Mesenchymal stem cell (in vitro differentiated cells and primary cell): Measurements from ENCODE around the gene ELMO1.

Experiments used
- DNase-seq: peaks from one replicate; pipeline ENCODE4 v3.0.0-alpha.2; 2013
- H2AFZ ChIP-seq: one replicate; pipeline ENCODE4 v1.6.1; 2013; ENCODE audit warnings: low read depth, mild to moderate bottlenecking, control low read depth, inconsistent platforms, low read length, moderate library complexity
- H2AK5ac ChIP-seq: 2 replicates; pipeline ENCODE4 v1.6.1; 2013; ENCODE audit warnings: low read length, moderate library complexity, mild to moderate bottlenecking, inconsistent platforms; ENCODE audit not compliant: severe bottlenecking
- H2BK120ac ChIP-seq: one replicate; pipeline ENCODE4 v1.6.1; 2013; ENCODE audit warnings: low read depth, mild to moderate bottlenecking, inconsistent platforms, low read length, moderate library complexity
- H2BK12ac ChIP-seq, 2 experiments: one replicate each; pipeline ENCODE4 v1.6.1; 2013; ENCODE audit warnings: inconsistent platforms in 2 of 2, low read length in 2 of 2, mild to moderate bottlenecking in 2 of 2, moderate library complexity in 2 of 2, control low read depth in 1 of 2
- H2BK15ac ChIP-seq: one replicate; pipeline ENCODE4 v1.6.1; 2013; ENCODE audit warnings: mild to moderate bottlenecking, low read depth, inconsistent platforms; ENCODE audit not compliant: poor library complexity, severe bottlenecking
- H2BK5ac ChIP-seq: 2 replicates; pipeline ENCODE4 v1.6.1; 2013; ENCODE audit warnings: low read depth, mild to moderate bottlenecking, low read length, control low read depth, inconsistent platforms; ENCODE audit not compliant: poor library complexity, severe bottlenecking
- H3K14ac ChIP-seq, 2 experiments: one replicate each; pipeline ENCODE4 v1.6.1; 2013; ENCODE audit warnings: inconsistent platforms in 2 of 2, low read length in 2 of 2, control low read depth in 1 of 2, mild to moderate bottlenecking in 1 of 2, moderate library complexity in 1 of 2
- H3K18ac ChIP-seq, 2 experiments: one replicate each; pipeline ENCODE4 v1.6.1; 2013; ENCODE audit warnings: inconsistent platforms in 2 of 2, low read length in 2 of 2, control low read depth in 1 of 2, low read depth in 1 of 2, mild to moderate bottlenecking in 1 of 2
- H3K23ac ChIP-seq, 2 experiments: one replicate each; pipeline ENCODE4 v1.6.1; 2013; ENCODE audit warnings: inconsistent platforms in 2 of 2, low read length in 2 of 2, mild to moderate bottlenecking in 2 of 2, moderate library complexity in 2 of 2, control low read depth in 1 of 2
- H3K27ac ChIP-seq: 2 replicates; pipeline ENCODE4 v1.5.1; 2013; ENCODE audit warnings: mild to moderate bottlenecking, moderate library complexity, low read length, control low read depth, inconsistent platforms; ENCODE audit not compliant: poor library complexity, severe bottlenecking
- H3K27me3 ChIP-seq, 2 experiments: 2 replicates each; pipeline versions ENCODE4 v1.6.1 to v1.7.0; 2013; ENCODE audit warnings: low read length in 2 of 2, mild to moderate bottlenecking in 2 of 2, moderate library complexity in 2 of 2, control low read depth in 1 of 2, inconsistent platforms in 1 of 2; ENCODE audit not compliant: control insufficient read depth in 1 of 2, insufficient read depth in 1 of 2
- H3K36me3 ChIP-seq, 2 experiments: 2 replicates each; pipeline versions ENCODE4 v1.6.1 to v1.7.0; 2013; ENCODE audit warnings: low read length in 2 of 2, control low read depth in 1 of 2, inconsistent platforms in 1 of 2, low read depth in 1 of 2, mild to moderate bottlenecking in 1 of 2; ENCODE audit not compliant: insufficient read depth in 2 of 2, control insufficient read depth in 1 of 2
- H3K4ac ChIP-seq, 2 experiments: one replicate each; pipeline ENCODE4 v1.6.1; 2013; ENCODE audit warnings: inconsistent platforms in 2 of 2, low read length in 2 of 2, mild to moderate bottlenecking in 2 of 2, moderate library complexity in 2 of 2, control low read depth in 1 of 2, low read depth in 1 of 2
- H3K4me1 ChIP-seq: 2 replicates; pipeline ENCODE4 v1.6.1; 2013; ENCODE audit warnings: low read depth, low read length, control low read depth; ENCODE audit not compliant: control insufficient read depth, insufficient read depth
- H3K4me2 ChIP-seq: 2 replicates; pipeline ENCODE4 v1.6.1; 2013; ENCODE audit warnings: low read length, mild to moderate bottlenecking, inconsistent platforms; ENCODE audit not compliant: poor library complexity, severe bottlenecking
- H3K4me3 ChIP-seq, 2 experiments: 2 replicates each; pipeline versions ENCODE4 v1.5.1 to v1.7.0; 2013; ENCODE audit warnings: low read length in 2 of 2, mild to moderate bottlenecking in 2 of 2, control low read depth in 1 of 2, low read depth in 1 of 2; ENCODE audit not compliant: insufficient read depth in 1 of 2
- H3K79me1 ChIP-seq: replicated peaks from 2 replicates; pipeline ENCODE4 v1.6.1; 2013; ENCODE audit warnings: mild to moderate bottlenecking, control low read depth, low read length, inconsistent platforms; ENCODE audit not compliant: poor library complexity, severe bottlenecking
- H3K9ac ChIP-seq: 2 replicates; pipeline ENCODE4 v1.7.0; 2013; ENCODE audit warnings: mild to moderate bottlenecking, low read length, moderate library complexity
- H3K9me3 ChIP-seq: 2 replicates; pipeline ENCODE4 v1.7.0; 2013; ENCODE audit warnings: mild to moderate bottlenecking, low read length; ENCODE audit not compliant: control insufficient read depth
- H4K8ac ChIP-seq: one replicate; pipeline ENCODE4 v1.6.1; 2013; ENCODE audit warnings: inconsistent platforms, mild to moderate bottlenecking, low read length, moderate library complexity
- H4K91ac ChIP-seq: one replicate; pipeline ENCODE4 v1.6.1; 2013; ENCODE audit warnings: mild to moderate bottlenecking, low read length, inconsistent platforms
- WGBS: methylation state at CpG from one replicate; pipeline ENCODE4 v1.1.7; 2013; ENCODE audit warnings: mixed read lengths; 5-methylcytosine and 5-hydroxymethylcytosine counted together

ELMO1 gene

GRCh38 chr7:37442268-37442667 is 6.4 kb downstream of the ELMO1 start:
- Histone ChIP-seq H3K9me3 (no peaks in the 10 kb centered on the region), H3K4me2 (no peak overlapping the region), H2BK15ac (no peak overlapping the region), H2BK5ac (no peak overlapping the region), H3K27me3 (peaks cover 7 to 16% of the 10 kb centered on the region in 2 experiments), H3K14ac (no peak overlapping the region), H3K9ac (no peak overlapping the region), H4K8ac (no peak overlapping the region), H3K36me3 (no peaks in the 10 kb centered on the region), H3K79me1 (no peaks in the 10 kb centered on the region), H2AK5ac (no peak overlapping the region), H2BK12ac (no peak overlapping the region), H3K23ac (no peak overlapping the region), H3K27ac (no peak overlapping the region), H3K4me1 (peaks cover under 1% of the 10 kb centered on the region), H3K4me3 (no peak overlapping the region), H4K91ac (no peak overlapping the region), H3K18ac (no peak overlapping the region), H2BK120ac (no peak overlapping the region), H3K4ac (no peak overlapping the region), H2AFZ (no peak overlapping the region)
- no peak for DNase-seq
- 91% methylated on average over 3 of the region's 4 CpGs for WGBS

GRCh38 chr7:37441816-37442215 is 6.8 kb downstream of the ELMO1 start:
- Histone ChIP-seq H3K36me3 (no peaks in the 10 kb centered on the region), H3K9me3 (no peaks in the 10 kb centered on the region), H4K8ac (no peak overlapping the region), H2BK15ac (no peak overlapping the region), H3K23ac (no peak overlapping the region), H2BK12ac (no peak overlapping the region), H3K18ac (no peak overlapping the region), H3K27ac (no peak overlapping the region), H3K9ac (no peak overlapping the region), H3K4ac (no peak overlapping the region), H3K14ac (no peak overlapping the region), H2BK120ac (no peak overlapping the region), H4K91ac (no peak overlapping the region), H3K27me3 (peaks cover 3 to 12% of the 10 kb centered on the region in 2 experiments), H2BK5ac (no peak overlapping the region), H2AFZ (no peak overlapping the region), H3K4me3 (no peak overlapping the region), H3K4me2 (no peak overlapping the region), H3K4me1 (no peaks in the 10 kb centered on the region), H3K79me1 (no peaks in the 10 kb centered on the region), H2AK5ac (no peak overlapping the region)
- WGBS, result 56% methylated on average over 3 of the region's 3 CpGs
- DNase-seq, result no peak

- 94% methylated on average over 2 of the region's 3 CpGs for WGBS
- H3K27ac ChIP-seq, result no peak overlapping the region
Measured at GRCh38 chr7:37441386-37441760, 7.3 kb downstream of the ELMO1 start.

GRCh38 chr7:37440738-37441385 is 7.8 kb downstream of the ELMO1 start:
- H2BK15ac ChIP-seq, result no peak overlapping the region

More at GRCh38 chr7:37441386-37441760, 7.3 kb downstream of the ELMO1 start:
- Histone ChIP-seq H3K14ac (no peak overlapping the region), H2AFZ (no peak overlapping the region), H3K4me3 (no peak overlapping the region), H2AK5ac (no peak overlapping the region), H2BK12ac (no peak overlapping the region), H4K91ac (no peak overlapping the region), H3K9me3 (no peaks in the 10 kb centered on the region), H3K79me1 (no peaks in the 10 kb centered on the region), H2BK120ac (no peak overlapping the region), H2BK5ac (no peak overlapping the region), H3K4ac (no peak overlapping the region), H2BK15ac (no peak overlapping the region), H3K9ac (no peak overlapping the region), H4K8ac (no peak overlapping the region), H3K18ac (no peak overlapping the region), H3K4me2 (no peak overlapping the region), H3K36me3 (no peaks in the 10 kb centered on the region), H3K27me3 (peaks cover 1 to 8% of the 10 kb centered on the region in 2 experiments), H3K4me1 (no peaks in the 10 kb centered on the region), H3K23ac (no peak overlapping the region)
- no peak for DNase-seq

More at GRCh38 chr7:37440738-37441385, 7.8 kb downstream of the ELMO1 start:
- no peak overlapping the region for H3K23ac ChIP-seq
- no peaks in the 10 kb centered on the region for H3K9me3 ChIP-seq
- H2BK5ac ChIP-seq, result no peak overlapping the region
- WGBS, result 81% methylated on average over 5 of the region's 8 CpGs
- H4K91ac ChIP-seq, result no peak overlapping the region
- no peak overlapping the region for H2AK5ac ChIP-seq
- H4K8ac ChIP-seq, result no peak overlapping the region
- no peak overlapping the region for H3K27ac ChIP-seq
- H3K79me1 ChIP-seq, result no peaks in the 10 kb centered on the region
- H3K9ac ChIP-seq, result no peak overlapping the region
- no peak overlapping the region for H3K4me2 ChIP-seq
- no peak overlapping the region for H3K14ac ChIP-seq
- no peaks in the 10 kb centered on the region for H3K4me1 ChIP-seq
- H3K36me3 ChIP-seq, result no peaks in the 10 kb centered on the region
- DNase-seq, result no peak
- no peak overlapping the region for H2BK120ac ChIP-seq
- H3K18ac ChIP-seq, result no peak overlapping the region
- no peak overlapping the region for H2BK12ac ChIP-seq
- peaks cover 0 to 3% of the 10 kb centered on the region in 2 experiments for H3K27me3 ChIP-seq
- H2AFZ ChIP-seq, result no peak overlapping the region
- no peak overlapping the region for H3K4ac ChIP-seq
- H3K4me3 ChIP-seq, result no peak overlapping the region
